Lower leg skin (tissue), 4 donors: ENCODE data around the gene CHTF18. TPM values are rescaled to one million over a fixed set of nuclear protein-coding genes. Genes with fewer than 3 reads are reported as not detected.
"Not testable (repeated sequence)": the region's sequence is repeated elsewhere in the genome, so short reads cannot be mapped to it uniquely, and the experiment has no call there.

Experiments used
- DNase-seq, 2 donors: peaks; one replicate each; pipeline ENCODE4 v3.0.0-alpha.2; 2019; ENCODE audit warnings: low spot score in 2 of 2
- H3K4me3 ChIP-seq: fragments of 200-600 bp; sonication (generic); 2 replicates; pipeline ENCODE4 v1.5.1; 2017; ENCODE audit warnings: mild to moderate bottlenecking, low read depth; ENCODE audit not compliant: poor library complexity, severe bottlenecking
- POLR2A ChIP-seq, 2 donors: fragments of 450-650 bp; IDR thresholded peaks; one replicate each; pipeline ENCODE4 v1.6.1; 2016 to 2017; ENCODE audit warnings: antibody characterized with exemption in 2 of 2, mild to moderate bottlenecking in 1 of 2, moderate library complexity in 1 of 2
- WGBS, 2 donors: methylation state at CpG; one replicate each; pipeline ENCODE4 v1.1.5; 2018; 5-methylcytosine and 5-hydroxymethylcytosine counted together
- intact Hi-C: fragments of 100-400 bp; cut with DNase I; formaldehyde crosslinking; loops from one replicate; pipeline ENCODE4 v1.15.0; 2023; ENCODE audit warnings: low total_unique reads
- total RNA-seq, 4 donors: library from RNA; depleted of rRNA; stranded (reverse); fragments of >200 nt; gene quantifications; one replicate each; pipeline ENCODE4 v1.1.0, GENCODE V29; 2016
- TF ChIP-seq, protein P1 (sequence below), 3 donors: fragments of 450-650 bp; IDR thresholded peaks; one replicate each; pipeline ENCODE4 v1.5.1; 2016; ENCODE audit warnings: antibody characterized with exemption in 3 of 3, mild to moderate bottlenecking in 3 of 3, moderate library complexity in 2 of 3

CHTF18 gene
- total RNA-seq, 4 donors from 2014 or later, result 4.6 to 23.4 (median 12.2) TPM

DNA sequence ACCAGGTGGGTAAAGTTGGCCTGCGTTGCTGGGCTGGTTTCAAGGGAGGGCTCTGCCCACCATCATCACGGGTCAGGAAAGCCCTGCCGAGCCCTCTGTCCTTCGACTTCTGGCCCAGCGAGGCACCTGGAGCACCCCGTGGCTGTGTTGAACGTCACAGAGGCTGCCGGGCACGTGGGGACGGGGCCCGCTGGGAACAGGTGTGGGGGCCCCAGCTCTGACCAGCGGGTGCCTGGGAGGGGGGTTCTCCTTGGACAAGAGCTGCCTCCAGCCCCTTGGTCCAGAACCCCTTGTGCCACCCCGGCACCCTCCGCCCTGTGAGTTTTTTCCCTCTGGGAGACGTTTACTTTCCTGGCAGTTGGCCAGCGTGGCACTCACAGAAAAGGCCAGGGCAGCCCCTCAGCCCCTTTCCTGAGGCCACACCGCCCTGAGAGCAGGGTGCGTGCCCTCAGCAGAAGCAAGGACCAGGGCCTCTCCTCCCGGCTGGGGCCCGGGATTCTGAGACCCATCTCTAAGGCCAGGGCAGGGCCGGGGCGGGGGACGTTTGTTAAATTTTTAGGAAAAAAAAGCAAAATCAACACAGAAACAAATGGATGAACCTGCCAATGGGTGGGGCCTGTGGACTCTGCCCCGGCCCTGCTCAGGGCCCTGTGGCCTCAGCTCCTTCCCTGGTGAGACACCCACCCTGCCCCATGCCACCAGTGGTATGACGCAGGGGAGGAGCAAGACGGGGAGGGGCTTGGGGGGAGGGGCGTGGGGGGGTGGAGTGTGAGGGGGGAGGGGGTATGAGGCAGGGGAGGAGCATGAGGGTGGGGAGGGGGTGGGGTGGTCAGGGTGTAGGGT lies 43.4 kb downstream of the CHTF18 start:
- no peak for DNase-seq
- intact Hi-C loops, result loop anchor here (10.0 kb wide), 1 partner anchor 353 kb away; no protein-coding TSS in a partner anchor

DNA sequence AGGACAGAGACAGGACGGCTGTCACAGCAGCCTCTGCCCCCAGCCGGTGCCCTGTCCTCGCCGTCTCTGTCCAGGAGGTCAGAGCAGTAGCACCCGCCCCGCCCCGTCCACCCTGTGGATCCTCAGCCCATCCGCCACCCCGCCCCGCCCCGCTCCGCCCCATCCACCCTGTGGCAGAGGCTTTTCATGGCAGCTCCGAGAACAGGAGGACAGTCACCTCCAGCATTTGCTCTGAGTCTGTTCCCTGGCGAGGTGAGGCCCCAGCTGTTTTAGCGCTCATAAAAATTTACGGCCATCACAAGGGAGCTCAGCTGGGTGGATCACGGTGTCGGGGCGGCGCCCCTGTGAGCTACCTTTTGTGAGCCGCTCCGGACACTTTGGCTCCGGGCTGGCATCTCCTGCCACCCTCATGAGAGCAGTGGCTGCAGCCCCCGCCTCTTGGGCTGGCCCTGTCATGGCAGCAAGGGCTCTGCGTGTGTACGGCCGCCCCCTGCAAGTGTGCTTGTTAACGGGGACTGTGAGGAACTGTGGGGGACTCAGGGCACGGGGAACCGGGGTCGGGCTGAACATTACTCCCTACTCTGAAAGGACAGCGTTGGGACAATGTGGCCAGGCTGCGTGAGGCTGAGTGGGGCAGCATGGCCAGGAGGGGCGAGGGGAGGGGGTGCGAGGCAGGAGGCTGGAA lies 44.4 kb downstream of the CHTF18 start:
- no peak for TF ChIP-seq POLR2A (IDR thresholded peaks at IDR 0.05)
- TF ChIP-seq, protein P1, sequence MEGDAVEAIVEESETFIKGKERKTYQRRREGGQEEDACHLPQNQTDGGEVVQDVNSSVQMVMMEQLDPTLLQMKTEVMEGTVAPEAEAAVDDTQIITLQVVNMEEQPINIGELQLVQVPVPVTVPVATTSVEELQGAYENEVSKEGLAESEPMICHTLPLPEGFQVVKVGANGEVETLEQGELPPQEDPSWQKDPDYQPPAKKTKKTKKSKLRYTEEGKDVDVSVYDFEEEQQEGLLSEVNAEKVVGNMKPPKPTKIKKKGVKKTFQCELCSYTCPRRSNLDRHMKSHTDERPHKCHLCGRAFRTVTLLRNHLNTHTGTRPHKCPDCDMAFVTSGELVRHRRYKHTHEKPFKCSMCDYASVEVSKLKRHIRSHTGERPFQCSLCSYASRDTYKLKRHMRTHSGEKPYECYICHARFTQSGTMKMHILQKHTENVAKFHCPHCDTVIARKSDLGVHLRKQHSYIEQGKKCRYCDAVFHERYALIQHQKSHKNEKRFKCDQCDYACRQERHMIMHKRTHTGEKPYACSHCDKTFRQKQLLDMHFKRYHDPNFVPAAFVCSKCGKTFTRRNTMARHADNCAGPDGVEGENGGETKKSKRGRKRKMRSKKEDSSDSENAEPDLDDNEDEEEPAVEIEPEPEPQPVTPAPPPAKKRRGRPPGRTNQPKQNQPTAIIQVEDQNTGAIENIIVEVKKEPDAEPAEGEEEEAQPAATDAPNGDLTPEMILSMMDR (IDR thresholded peaks at IDR 0.05), result no peak
- intact Hi-C loops, result loop anchor here (10.0 kb wide), 1 partner anchor 352 kb away; no protein-coding TSS in a partner anchor
- no peak overlapping the region for H3K4me3 ChIP-seq
- 51 to 65% methylated on average over 20 to 32 of the region's 35 CpGs for WGBS, 2 donors
- no peak for DNase-seq

More for the DNA sequence above, 43.4 kb downstream of the CHTF18 start:
- WGBS, 2 donors, result 63 to 72% methylated on average over 15 to 21 of the region's 27 CpGs
- H3K4me3 ChIP-seq, result no peak overlapping the region
- TF ChIP-seq POLR2A (IDR thresholded peaks at IDR 0.05), result no peak
- TF ChIP-seq, protein P1 (IDR thresholded peaks at IDR 0.05), result no peak

DNA sequence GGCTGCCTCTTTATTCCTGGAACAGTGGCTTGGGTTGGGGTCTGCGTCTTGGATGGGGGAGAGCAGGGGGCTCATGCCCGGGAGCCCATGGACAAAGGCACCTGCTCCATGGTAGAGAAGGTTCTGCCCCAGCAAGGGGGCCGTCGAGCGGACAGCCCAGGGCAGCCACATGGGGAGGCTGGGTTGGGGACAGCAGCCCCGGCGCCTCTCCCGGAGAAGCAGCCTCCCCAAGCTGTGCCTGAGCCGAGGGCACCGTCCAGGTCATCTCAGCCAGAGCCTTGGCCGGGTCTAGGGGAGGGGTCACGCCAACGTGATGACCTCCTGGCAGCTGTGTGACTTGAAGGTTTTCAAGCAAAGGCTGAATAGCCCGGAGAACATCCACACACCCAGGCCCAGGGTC lies 45.0 kb downstream of the CHTF18 start:
- DNase-seq, result no peak
- TF ChIP-seq, protein P1 (IDR thresholded peaks at IDR 0.05), result no peak
- 81 to 87% methylated on average over 6 to 14 of the region's 14 CpGs for WGBS, 2 donors
- intact Hi-C loops, result loop anchor here (10.0 kb wide), 1 partner anchor 351 kb away; no protein-coding TSS in a partner anchor
- no peak overlapping the region for H3K4me3 ChIP-seq

DNA sequence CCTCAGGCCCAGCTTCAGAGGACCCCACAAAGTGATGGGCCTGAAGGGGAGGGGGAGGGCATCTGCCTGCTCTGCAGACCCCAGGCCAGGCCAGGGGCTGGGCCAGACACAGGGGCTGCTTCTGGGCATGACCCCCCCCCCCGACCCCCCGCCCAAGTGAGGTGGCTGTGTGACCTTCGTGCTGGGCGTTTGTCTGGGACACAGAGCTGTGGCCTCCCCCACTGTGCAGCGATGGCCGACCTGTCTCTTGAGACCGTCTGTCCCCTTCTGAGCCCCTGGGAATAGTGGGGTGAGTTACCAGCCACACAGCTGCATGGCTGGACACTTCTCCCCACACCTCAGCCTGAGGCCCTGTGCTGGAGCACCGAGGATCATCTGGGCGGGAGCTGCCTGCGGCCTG lies 47.0 kb downstream of the CHTF18 start:
- intact Hi-C loops, result loop anchor here (10.0 kb wide), 1 partner anchor 349 kb away; no protein-coding TSS in a partner anchor
- no peak overlapping the region for H3K4me3 ChIP-seq
- no peak for DNase-seq
- TF ChIP-seq, protein P1 (IDR thresholded peaks at IDR 0.05), result no peak
- no peak for TF ChIP-seq POLR2A (IDR thresholded peaks at IDR 0.05)
- WGBS, 2 donors, result 90 to 92% methylated on average over 5 to 6 of the region's 10 CpGs

- intact Hi-C loops, result loop anchor here (10.0 kb wide), 1 partner anchor 349 kb away; no protein-coding TSS in a partner anchor
- no peak for DNase-seq
- 87 to 94% methylated on average over 4 of the region's 4 CpGs for WGBS, 2 donors
- TF ChIP-seq, protein P1 (IDR thresholded peaks at IDR 0.05), result no peak
- no peak for TF ChIP-seq POLR2A (IDR thresholded peaks at IDR 0.05)
- no peak overlapping the region for H3K4me3 ChIP-seq
Measured at GRCh38 chr16:836221-836620, 47.8 kb downstream of the CHTF18 start.

DNA sequence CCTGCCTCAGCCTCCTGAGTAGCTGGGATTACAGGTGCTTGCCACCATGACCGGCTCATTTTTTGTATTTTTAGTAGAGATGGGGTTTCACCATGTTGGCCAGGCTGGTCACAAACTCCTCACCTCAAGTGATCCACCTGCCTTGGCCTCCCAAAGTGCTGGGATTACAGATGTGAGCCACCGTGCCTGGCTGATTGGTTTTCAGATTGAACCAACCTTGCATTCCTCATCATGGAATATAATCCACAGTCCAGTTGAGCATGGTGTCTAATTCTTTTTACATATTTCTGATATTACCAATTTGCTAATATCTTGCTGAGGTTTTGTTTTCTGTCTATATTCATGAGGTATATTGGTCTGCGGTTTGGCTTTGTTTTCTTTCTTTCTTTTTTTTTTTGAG lies 48.4 kb downstream of the CHTF18 start:
- not testable (repeated sequence) for DNase-seq, H3K4me3 ChIP-seq
- intact Hi-C loops, result loop anchor here (10.0 kb wide), 1 partner anchor 348 kb away; no protein-coding TSS in a partner anchor
- 92 to 93% methylated on average over 3 of the region's 3 CpGs for WGBS, 2 donors
